Upper lobe of left lung (tissue), 4 donors: ENCODE measurements around the gene PPP1R11.

Source experiments
- EP300 ChIP-seq, 4 donors: sonication (generic); formaldehyde crosslinking; IDR thresholded peaks; one replicate each; pipeline ENCODE4 v1.5.1; 2017; ENCODE audit warnings: antibody characterized with exemption in 4 of 4, control low read depth in 2 of 4
- POLR2A ChIP-seq, 4 donors: fragments of 450-650 bp; IDR thresholded peaks; one replicate each; pipeline ENCODE4 v1.5.1; 2016 to 2017; ENCODE audit warnings: antibody characterized with exemption in 4 of 4, mild to moderate bottlenecking in 2 of 4
- POLR2AphosphoS5 ChIP-seq, 2 donors: sonication (generic); formaldehyde crosslinking; IDR thresholded peaks; one replicate each; pipeline ENCODE4 v1.5.1; 2017; ENCODE audit warnings: antibody characterized with exemption in 2 of 2
- TF ChIP-seq, protein P1 (sequence below), 6 experiments: fragments of 450-650 bp in 4 of 6; fragments of 200-600 bp in 2 of 6; sonication (generic) in 2 of 6; IDR thresholded peaks; one replicate each; pipeline ENCODE4 v1.5.1; 2016 to 2019; ENCODE audit warnings: antibody characterized with exemption in 6 of 6

DNA sequence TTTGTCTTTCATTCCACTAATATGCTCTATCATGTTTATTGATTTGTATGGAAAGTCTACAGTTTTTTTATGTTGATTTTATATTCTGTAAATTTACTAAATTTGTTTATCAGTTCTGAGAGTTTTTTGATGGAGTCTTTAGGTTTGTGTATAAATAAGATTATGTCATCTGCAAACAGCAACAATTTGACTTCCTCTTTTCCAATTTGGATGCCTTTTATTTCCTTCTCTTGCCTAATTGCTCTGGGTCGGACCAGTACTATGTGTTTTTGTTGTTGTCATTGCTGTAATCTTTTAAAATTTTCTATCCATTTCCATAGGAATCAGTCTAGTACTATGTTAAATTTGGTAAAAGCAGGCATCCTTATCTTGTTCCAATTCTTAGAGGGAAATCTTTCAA, 37.4 kb upstream of the PPP1R11 start:
- TF ChIP-seq, protein P1, sequence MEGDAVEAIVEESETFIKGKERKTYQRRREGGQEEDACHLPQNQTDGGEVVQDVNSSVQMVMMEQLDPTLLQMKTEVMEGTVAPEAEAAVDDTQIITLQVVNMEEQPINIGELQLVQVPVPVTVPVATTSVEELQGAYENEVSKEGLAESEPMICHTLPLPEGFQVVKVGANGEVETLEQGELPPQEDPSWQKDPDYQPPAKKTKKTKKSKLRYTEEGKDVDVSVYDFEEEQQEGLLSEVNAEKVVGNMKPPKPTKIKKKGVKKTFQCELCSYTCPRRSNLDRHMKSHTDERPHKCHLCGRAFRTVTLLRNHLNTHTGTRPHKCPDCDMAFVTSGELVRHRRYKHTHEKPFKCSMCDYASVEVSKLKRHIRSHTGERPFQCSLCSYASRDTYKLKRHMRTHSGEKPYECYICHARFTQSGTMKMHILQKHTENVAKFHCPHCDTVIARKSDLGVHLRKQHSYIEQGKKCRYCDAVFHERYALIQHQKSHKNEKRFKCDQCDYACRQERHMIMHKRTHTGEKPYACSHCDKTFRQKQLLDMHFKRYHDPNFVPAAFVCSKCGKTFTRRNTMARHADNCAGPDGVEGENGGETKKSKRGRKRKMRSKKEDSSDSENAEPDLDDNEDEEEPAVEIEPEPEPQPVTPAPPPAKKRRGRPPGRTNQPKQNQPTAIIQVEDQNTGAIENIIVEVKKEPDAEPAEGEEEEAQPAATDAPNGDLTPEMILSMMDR (IDR thresholded peaks at IDR 0.05), result no peak
- TF ChIP-seq POLR2A (IDR thresholded peaks at IDR 0.05) (no peak), POLR2AphosphoS5 (IDR thresholded peaks at IDR 0.05) (no peak), EP300 (IDR thresholded peaks at IDR 0.05) (no peak)
